Peyer's patch (tissue), 4 donors: ENCODE results near the gene C15orf61.

Experiments
- CTCF ChIP-seq, 6 experiments: fragments of 450-650 bp in 4 of 6; fragments of 200-600 bp in 2 of 6; sonication (generic) in 1 of 6; IDR thresholded peaks; one replicate each; pipeline ENCODE4 v1.5.1; 2017 to 2019; ENCODE audit warnings: antibody characterized with exemption in 6 of 6, mild to moderate bottlenecking in 3 of 6, moderate library complexity in 1 of 6
- POLR2A ChIP-seq, 2 donors: fragments of 450-650 bp; IDR thresholded peaks; one replicate each; pipeline ENCODE4 v1.5.1; 2017; ENCODE audit warnings: antibody characterized with exemption in 2 of 2, mild to moderate bottlenecking in 2 of 2, moderate library complexity in 2 of 2

GRCh38 chr15:67560320-67560719, 39.4 kb downstream of the C15orf61 start:
- TF ChIP-seq CTCF (IDR thresholded peaks at IDR 0.05) (no peak), POLR2A (IDR thresholded peaks at IDR 0.05) (no peak)
